SK-N-SH (cell line): ENCODE data around the gene RCOR2. TPM values are rescaled to one million over a fixed set of nuclear protein-coding genes. Genes with fewer than 3 reads are reported as not detected.

ENCODE experiments used
- CTCF ChIA-PET: fragments of 300-600, 350-600 bp; formaldehyde crosslinking; extraction: SDS; loops from one replicate; lab custom pipeline; 2021; lab: Yijun Ruan, JAX
- POLR2A ChIA-PET: fragments of 350-600 bp; sonication (Branson Sonifier 250); formaldehyde crosslinking; extraction: SDS; loops from one replicate; lab custom pipeline; 2020; ENCODE audit warnings: antibody characterized with exemption, inconsistent platforms; lab: Yijun Ruan, JAX
- DNase-seq: peaks from one replicate; pipeline ENCODE4 v3.0.0; 2012
- H2AFZ ChIP-seq: fragments of 200-600 bp; sonication (generic); 2 replicates; pipeline ENCODE4 v1.8.1; 2016; ENCODE audit warnings: antibody characterized with exemption, mild to moderate bottlenecking, low read depth
- H3F3A ChIP-seq: fragments of 200-600 bp; sonication (generic); replicated peaks from 2 replicates; pipeline ENCODE3; 2016; ENCODE audit warnings: antibody characterized with exemption, mild to moderate bottlenecking; ENCODE audit not compliant: insufficient read depth
- H3K27ac ChIP-seq, 2 experiments: fragments of 200-500 bp in 1 of 2; fragments of 200-600 bp in 1 of 2; sonication (Bioruptor generic) in 1 of 2; sonication (generic), shearing (Covaris generic) in 1 of 2; 2 replicates each; pipeline versions ENCODE4 v1.5.1 to v1.6.1; 2014 to 2016; ENCODE audit warnings: low read depth in 2 of 2, inconsistent platforms in 1 of 2, low read length in 1 of 2, mild to moderate bottlenecking in 1 of 2, mixed read lengths in 1 of 2
- H3K27me3 ChIP-seq: fragments of 200-600 bp; sonication (generic), shearing (Covaris generic); 2 replicates; pipeline ENCODE4 v1.6.1; 2016; ENCODE audit warnings: mixed run types; ENCODE audit not compliant: insufficient read depth
- H3K36me3 ChIP-seq, 2 experiments: fragments of 200-500 bp in 1 of 2; fragments of 200-600 bp in 1 of 2; sonication (Bioruptor generic) in 1 of 2; sonication (generic) in 1 of 2; replicated peaks in 1 of 2; 2 replicates each; pipeline versions ENCODE3 to v1.5.1; 2014 to 2016; ENCODE audit warnings: low read length in 1 of 2, mild to moderate bottlenecking in 1 of 2; ENCODE audit not compliant: insufficient read depth in 2 of 2, control insufficient read depth in 1 of 2
- H3K4me1 ChIP-seq, 2 experiments: fragments of 200-500 bp in 1 of 2; fragments of 200-600 bp in 1 of 2; sonication (Bioruptor generic) in 1 of 2; sonication (generic), shearing (Covaris generic) in 1 of 2; 2 replicates each; pipeline versions ENCODE4 v1.5.1 to v1.6.1; 2014 to 2016; ENCODE audit warnings: low read depth in 1 of 2, low read length in 1 of 2, mixed run types in 1 of 2; ENCODE audit not compliant: insufficient read depth in 2 of 2, control insufficient read depth in 1 of 2
- H3K4me2 ChIP-seq: fragments of 200-600 bp; sonication (generic), shearing (Covaris generic); 2 replicates; pipeline ENCODE4 v1.6.1; 2017; ENCODE audit warnings: mixed run types
- H3K4me3 ChIP-seq, 2 experiments: fragments of 200-500 bp in 1 of 2; fragments of 200-600 bp in 1 of 2; sonication (Bioruptor generic) in 1 of 2; sonication (generic), shearing (Covaris generic) in 1 of 2; 2 replicates each; pipeline versions ENCODE4 v1.5.1 to v1.8.1; 2014 to 2016; ENCODE audit warnings: low read depth in 2 of 2, inconsistent platforms in 1 of 2, low read length in 1 of 2, mild to moderate bottlenecking in 1 of 2, mixed read lengths in 1 of 2, moderate library complexity in 1 of 2
- H3K79me2 ChIP-seq: fragments of 200-600 bp; sonication (generic); 2 replicates; pipeline ENCODE4 v1.8.1; 2017; ENCODE audit warnings: mild to moderate bottlenecking; ENCODE audit not compliant: insufficient read depth
- H3K9ac ChIP-seq: fragments of 200-600 bp; sonication (generic); 2 replicates; pipeline ENCODE4 v1.6.1; 2017; ENCODE audit warnings: mixed run types
- H3K9me2 ChIP-seq: fragments of 200-600 bp; sonication (generic); 2 replicates; pipeline ENCODE4 v1.6.1; 2017; ENCODE audit warnings: mixed run types
- H3K9me3 ChIP-seq: fragments of 200-600 bp; sonication (generic); 2 replicates; pipeline ENCODE4 v1.6.1; 2017; ENCODE audit warnings: mixed run types, mild to moderate bottlenecking, moderate library complexity
- H4K20me1 ChIP-seq: fragments of 200-600 bp; sonication (generic); 2 replicates; pipeline ENCODE4 v1.6.1; 2017; ENCODE audit warnings: mild to moderate bottlenecking, mixed run types; ENCODE audit not compliant: insufficient read depth
- ELF1 ChIP-seq: IDR thresholded peaks from 2 replicates; pipeline ENCODE4 v1.4.0; 2012
- FOSL2 ChIP-seq: IDR thresholded peaks from 2 replicates; pipeline ENCODE4 v1.4.0; 2012; ENCODE audit warnings: low read depth, mild to moderate bottlenecking, moderate library complexity, borderline replicate concordance
- FOXM1 ChIP-seq: IDR thresholded peaks from 2 replicates; pipeline ENCODE4 v1.4.0; 2012; ENCODE audit warnings: low read depth, mild to moderate bottlenecking
- MAX ChIP-seq: IDR thresholded peaks from 2 replicates; pipeline ENCODE4 v1.4.0; 2012; ENCODE audit warnings: low read depth
- NRF1 ChIP-seq: IDR thresholded peaks from 2 replicates; pipeline ENCODE4 v1.6.1; 2012; ENCODE audit warnings: low read depth, mild to moderate bottlenecking, low read length
- RFX5 ChIP-seq: IDR thresholded peaks from 2 replicates; pipeline ENCODE4 v1.6.1; 2012; ENCODE audit warnings: mild to moderate bottlenecking, improper control_type of control experiment, low read length
- TAF1 ChIP-seq: IDR thresholded peaks from 2 replicates; pipeline ENCODE4 v1.6.1; 2012; ENCODE audit warnings: low read depth, mild to moderate bottlenecking, low read length, moderate library complexity, borderline replicate concordance
- TCF12 ChIP-seq: IDR thresholded peaks from 2 replicates; pipeline ENCODE4 v1.4.0; 2012
- WGBS: methylation state at CpG from one replicate; pipeline ENCODE4 v1.1.6; 2017; ENCODE audit warnings: low lambda C conversion rate; 5-methylcytosine and 5-hydroxymethylcytosine counted together
- polyA plus RNA-seq, 3 experiments: library from polyadenylated mRNA; depleted of rRNA; stranded (reverse); fragments of >200 nt; gene quantifications; 2 replicates each; pipeline ENCODE4 v1.2.3, GENCODE V29; 2012
- TF ChIP-seq, protein P1 (sequence below): IDR thresholded peaks from 2 replicates; pipeline ENCODE4 v1.6.1; 2012; ENCODE audit warnings: mild to moderate bottlenecking, low read depth, low read length, moderate library complexity
- TF ChIP-seq, protein P2 (sequence below): IDR thresholded peaks from 2 replicates; pipeline ENCODE4; 2012

RCOR2 gene
- polyA plus RNA-seq, 1 of the 3 experiments (the other 2 are of a cell fraction): 1.1 TPM

DNA sequence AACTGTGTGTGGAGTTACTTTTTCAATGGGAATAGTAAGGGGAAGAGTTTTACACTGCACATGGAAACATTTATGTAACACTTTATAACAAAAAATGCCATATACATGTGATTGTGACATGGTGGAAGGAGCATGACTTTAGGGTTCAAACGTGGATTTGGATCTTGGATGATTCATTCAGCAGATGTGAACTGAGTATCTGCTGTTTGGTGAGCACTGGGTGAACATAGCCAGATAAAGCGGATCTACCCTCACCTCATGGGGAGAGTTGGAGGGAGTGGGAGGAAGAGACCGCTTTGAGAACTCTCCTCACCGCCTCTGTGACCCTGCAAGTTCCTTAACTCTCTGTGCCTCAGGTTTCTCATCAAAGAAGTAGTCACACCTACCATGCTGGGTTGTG is 24.9 kb upstream of the RCOR2 start (continued):
- TF ChIP-seq, protein P1, sequence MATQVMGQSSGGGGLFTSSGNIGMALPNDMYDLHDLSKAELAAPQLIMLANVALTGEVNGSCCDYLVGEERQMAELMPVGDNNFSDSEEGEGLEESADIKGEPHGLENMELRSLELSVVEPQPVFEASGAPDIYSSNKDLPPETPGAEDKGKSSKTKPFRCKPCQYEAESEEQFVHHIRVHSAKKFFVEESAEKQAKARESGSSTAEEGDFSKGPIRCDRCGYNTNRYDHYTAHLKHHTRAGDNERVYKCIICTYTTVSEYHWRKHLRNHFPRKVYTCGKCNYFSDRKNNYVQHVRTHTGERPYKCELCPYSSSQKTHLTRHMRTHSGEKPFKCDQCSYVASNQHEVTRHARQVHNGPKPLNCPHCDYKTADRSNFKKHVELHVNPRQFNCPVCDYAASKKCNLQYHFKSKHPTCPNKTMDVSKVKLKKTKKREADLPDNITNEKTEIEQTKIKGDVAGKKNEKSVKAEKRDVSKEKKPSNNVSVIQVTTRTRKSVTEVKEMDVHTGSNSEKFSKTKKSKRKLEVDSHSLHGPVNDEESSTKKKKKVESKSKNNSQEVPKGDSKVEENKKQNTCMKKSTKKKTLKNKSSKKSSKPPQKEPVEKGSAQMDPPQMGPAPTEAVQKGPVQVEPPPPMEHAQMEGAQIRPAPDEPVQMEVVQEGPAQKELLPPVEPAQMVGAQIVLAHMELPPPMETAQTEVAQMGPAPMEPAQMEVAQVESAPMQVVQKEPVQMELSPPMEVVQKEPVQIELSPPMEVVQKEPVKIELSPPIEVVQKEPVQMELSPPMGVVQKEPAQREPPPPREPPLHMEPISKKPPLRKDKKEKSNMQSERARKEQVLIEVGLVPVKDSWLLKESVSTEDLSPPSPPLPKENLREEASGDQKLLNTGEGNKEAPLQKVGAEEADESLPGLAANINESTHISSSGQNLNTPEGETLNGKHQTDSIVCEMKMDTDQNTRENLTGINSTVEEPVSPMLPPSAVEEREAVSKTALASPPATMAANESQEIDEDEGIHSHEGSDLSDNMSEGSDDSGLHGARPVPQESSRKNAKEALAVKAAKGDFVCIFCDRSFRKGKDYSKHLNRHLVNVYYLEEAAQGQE: no peak
- no peak for TF ChIP-seq TCF12
- TF ChIP-seq, protein P2, sequence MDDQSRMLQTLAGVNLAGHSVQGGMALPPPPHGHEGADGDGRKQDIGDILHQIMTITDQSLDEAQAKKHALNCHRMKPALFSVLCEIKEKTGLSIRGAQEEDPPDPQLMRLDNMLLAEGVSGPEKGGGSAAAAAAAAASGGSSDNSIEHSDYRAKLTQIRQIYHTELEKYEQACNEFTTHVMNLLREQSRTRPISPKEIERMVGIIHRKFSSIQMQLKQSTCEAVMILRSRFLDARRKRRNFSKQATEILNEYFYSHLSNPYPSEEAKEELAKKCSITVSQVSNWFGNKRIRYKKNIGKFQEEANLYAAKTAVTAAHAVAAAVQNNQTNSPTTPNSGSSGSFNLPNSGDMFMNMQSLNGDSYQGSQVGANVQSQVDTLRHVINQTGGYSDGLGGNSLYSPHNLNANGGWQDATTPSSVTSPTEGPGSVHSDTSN: no peak
- no peak for TF ChIP-seq MAX
- TF ChIP-seq TAF1: no peak
- TF ChIP-seq RFX5: no peak
- TF ChIP-seq FOSL2: no peak

DNA sequence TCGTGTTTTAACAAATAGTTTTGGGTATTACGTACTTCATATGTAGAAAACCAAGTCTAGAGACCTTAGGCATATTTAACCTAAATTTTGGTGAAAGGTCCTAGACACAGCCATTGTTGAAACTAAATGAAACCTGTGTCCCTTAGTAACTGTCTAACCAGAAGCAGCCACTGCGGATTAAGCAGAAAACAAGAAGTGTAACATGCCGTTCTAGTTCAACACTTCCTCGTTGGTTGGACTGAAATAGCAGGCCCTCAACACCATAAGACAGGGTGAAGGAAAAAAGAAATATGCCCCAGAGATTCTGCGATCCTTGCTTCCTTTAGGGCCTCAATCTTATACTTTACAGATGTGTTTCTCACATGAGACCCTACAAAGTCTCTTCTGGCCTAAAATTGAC is 23.8 kb upstream of the RCOR2 start:
- no peak for DNase-seq
- H3K9me3 ChIP-seq: no peaks in the 10 kb centered on the region
- ChIA-PET CTCF (no interaction called here), POLR2A (no interaction called here)
- no peaks in the 10 kb centered on the region for H3K9me2 ChIP-seq
- H4K20me1 ChIP-seq: peaks cover 16% of the 10 kb centered on the region; the same call in 1 of the 2 replicates
- H3K27ac ChIP-seq: no peak overlapping the region
- no peak overlapping the region for H3K4me3 ChIP-seq
- H3K9ac ChIP-seq: no peak overlapping the region
- no peak overlapping the region for H2AFZ ChIP-seq
- peaks cover 0 to 2% of the 10 kb centered on the region in 2 experiments for H3K36me3 ChIP-seq
- H3K79me2 ChIP-seq: peaks cover 59% of the 10 kb centered on the region
- H3K4me1 ChIP-seq: peaks cover 20 to 28% of the 10 kb centered on the region in 2 experiments; a peak in 3 of 4 replicates
- WGBS: 96% methylated on average over 6 of the region's 6 CpGs
- no peaks in the 10 kb centered on the region for H3K27me3 ChIP-seq
- no peak overlapping the region for H3K4me2 ChIP-seq
- no peaks in the 10 kb centered on the region for H3F3A ChIP-seq
- TF ChIP-seq NRF1 (no peak), FOXM1 (no peak), ELF1 (no peak)
- TF ChIP-seq, protein P1: no peak
